GM23338 (cell line): ENCODE measurements around the gene VWCE.
"Not testable (repeated sequence)": the region's sequence is repeated elsewhere in the genome, so short reads cannot be mapped to it uniquely, and the experiment has no call there.

Experiments used
- CREB1 ChIP-seq: fragments of 250-450 bp; sonication (Bioruptor Pico); IDR thresholded peaks from 2 replicates; pipeline ENCODE4 v1.5.0; 2020; ENCODE audit warnings: low read depth, mild to moderate bottlenecking, moderate library complexity
- EZH2 ChIP-seq: fragments of 200-600 bp; sonication (generic); IDR thresholded peaks from one replicate; pipeline ENCODE4 v1.8.0; 2017; ENCODE audit warnings: antibody characterized with exemption, mild to moderate bottlenecking, low read depth; ENCODE audit not compliant: unreplicated experiment
- EZH2phosphoT487 ChIP-seq: fragments of 200-600 bp; sonication (generic); IDR thresholded peaks from one replicate; pipeline ENCODE4 v1.8.1; 2018; ENCODE audit warnings: antibody characterized with exemption; ENCODE audit not compliant: unreplicated experiment
- JUNB ChIP-seq: IDR thresholded peaks from one replicate; pipeline ENCODE4 v1.6.1; 2016; ENCODE audit warnings: antibody characterized with exemption; ENCODE audit not compliant: unreplicated experiment
- POLR2AphosphoS5 ChIP-seq: IDR thresholded peaks from 2 replicates; pipeline ENCODE4 v1.6.1; 2016; ENCODE audit warnings: antibody characterized with exemption, low read depth
- STAT1 ChIP-seq: IDR thresholded peaks from one replicate; pipeline ENCODE4 v1.6.1; 2016; ENCODE audit warnings: antibody characterized with exemption; ENCODE audit not compliant: unreplicated experiment
- TF ChIP-seq, protein P1 (sequence below), 2 experiments: fragments of 200-600 bp in 1 of 2; sonication (generic) in 1 of 2; conservative IDR thresholded peaks; 2 replicates each; pipeline versions ENCODE4 v1.5.1 to v1.6.1; 2016 to 2017; ENCODE audit warnings: antibody characterized with exemption in 2 of 2, low read depth in 2 of 2, mild to moderate bottlenecking in 2 of 2, moderate library complexity in 1 of 2
- TF ChIP-seq, protein P2 (sequence below): IDR thresholded peaks from one replicate; pipeline ENCODE4 v1.6.1; 2018; ENCODE audit warnings: antibody characterized with exemption; ENCODE audit not compliant: unreplicated experiment
- TF ChIP-seq, protein P3 (sequence below): IDR thresholded peaks from 2 replicates; pipeline ENCODE4 v1.6.1; 2016; ENCODE audit warnings: antibody characterized with exemption

DNA sequence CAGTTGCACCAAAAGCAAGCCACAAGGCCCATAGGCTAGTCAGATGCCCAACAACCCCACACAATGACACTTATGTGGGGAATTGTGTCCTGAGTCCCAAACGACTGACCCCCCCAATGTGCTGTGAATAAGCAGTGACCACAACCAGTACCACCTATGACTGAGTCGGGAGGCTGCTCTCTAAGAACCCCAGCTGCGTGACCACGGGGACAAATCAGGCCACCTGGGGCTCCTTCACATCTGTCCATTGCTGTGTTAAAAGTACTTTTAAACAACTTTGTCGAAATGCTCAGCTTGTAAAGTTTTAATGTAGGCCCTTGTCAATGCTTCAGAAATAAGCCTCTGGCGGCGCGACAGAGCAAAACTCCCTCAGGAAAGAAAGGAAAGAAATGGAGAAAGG, 54.8 kb downstream of the VWCE start:
- not testable (repeated sequence) for TF ChIP-seq POLR2AphosphoS5, EZH2phosphoT487, EZH2, JUNB, CREB1, STAT1
- TF ChIP-seq, protein P1, sequence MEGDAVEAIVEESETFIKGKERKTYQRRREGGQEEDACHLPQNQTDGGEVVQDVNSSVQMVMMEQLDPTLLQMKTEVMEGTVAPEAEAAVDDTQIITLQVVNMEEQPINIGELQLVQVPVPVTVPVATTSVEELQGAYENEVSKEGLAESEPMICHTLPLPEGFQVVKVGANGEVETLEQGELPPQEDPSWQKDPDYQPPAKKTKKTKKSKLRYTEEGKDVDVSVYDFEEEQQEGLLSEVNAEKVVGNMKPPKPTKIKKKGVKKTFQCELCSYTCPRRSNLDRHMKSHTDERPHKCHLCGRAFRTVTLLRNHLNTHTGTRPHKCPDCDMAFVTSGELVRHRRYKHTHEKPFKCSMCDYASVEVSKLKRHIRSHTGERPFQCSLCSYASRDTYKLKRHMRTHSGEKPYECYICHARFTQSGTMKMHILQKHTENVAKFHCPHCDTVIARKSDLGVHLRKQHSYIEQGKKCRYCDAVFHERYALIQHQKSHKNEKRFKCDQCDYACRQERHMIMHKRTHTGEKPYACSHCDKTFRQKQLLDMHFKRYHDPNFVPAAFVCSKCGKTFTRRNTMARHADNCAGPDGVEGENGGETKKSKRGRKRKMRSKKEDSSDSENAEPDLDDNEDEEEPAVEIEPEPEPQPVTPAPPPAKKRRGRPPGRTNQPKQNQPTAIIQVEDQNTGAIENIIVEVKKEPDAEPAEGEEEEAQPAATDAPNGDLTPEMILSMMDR (conservative IDR thresholded peaks at IDR 0.05; ENCODE audit: low read depth in 2 of 2) = not testable (repeated sequence)
- TF ChIP-seq, protein P2, sequence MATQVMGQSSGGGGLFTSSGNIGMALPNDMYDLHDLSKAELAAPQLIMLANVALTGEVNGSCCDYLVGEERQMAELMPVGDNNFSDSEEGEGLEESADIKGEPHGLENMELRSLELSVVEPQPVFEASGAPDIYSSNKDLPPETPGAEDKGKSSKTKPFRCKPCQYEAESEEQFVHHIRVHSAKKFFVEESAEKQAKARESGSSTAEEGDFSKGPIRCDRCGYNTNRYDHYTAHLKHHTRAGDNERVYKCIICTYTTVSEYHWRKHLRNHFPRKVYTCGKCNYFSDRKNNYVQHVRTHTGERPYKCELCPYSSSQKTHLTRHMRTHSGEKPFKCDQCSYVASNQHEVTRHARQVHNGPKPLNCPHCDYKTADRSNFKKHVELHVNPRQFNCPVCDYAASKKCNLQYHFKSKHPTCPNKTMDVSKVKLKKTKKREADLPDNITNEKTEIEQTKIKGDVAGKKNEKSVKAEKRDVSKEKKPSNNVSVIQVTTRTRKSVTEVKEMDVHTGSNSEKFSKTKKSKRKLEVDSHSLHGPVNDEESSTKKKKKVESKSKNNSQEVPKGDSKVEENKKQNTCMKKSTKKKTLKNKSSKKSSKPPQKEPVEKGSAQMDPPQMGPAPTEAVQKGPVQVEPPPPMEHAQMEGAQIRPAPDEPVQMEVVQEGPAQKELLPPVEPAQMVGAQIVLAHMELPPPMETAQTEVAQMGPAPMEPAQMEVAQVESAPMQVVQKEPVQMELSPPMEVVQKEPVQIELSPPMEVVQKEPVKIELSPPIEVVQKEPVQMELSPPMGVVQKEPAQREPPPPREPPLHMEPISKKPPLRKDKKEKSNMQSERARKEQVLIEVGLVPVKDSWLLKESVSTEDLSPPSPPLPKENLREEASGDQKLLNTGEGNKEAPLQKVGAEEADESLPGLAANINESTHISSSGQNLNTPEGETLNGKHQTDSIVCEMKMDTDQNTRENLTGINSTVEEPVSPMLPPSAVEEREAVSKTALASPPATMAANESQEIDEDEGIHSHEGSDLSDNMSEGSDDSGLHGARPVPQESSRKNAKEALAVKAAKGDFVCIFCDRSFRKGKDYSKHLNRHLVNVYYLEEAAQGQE = not testable (repeated sequence)
- TF ChIP-seq, protein P3, sequence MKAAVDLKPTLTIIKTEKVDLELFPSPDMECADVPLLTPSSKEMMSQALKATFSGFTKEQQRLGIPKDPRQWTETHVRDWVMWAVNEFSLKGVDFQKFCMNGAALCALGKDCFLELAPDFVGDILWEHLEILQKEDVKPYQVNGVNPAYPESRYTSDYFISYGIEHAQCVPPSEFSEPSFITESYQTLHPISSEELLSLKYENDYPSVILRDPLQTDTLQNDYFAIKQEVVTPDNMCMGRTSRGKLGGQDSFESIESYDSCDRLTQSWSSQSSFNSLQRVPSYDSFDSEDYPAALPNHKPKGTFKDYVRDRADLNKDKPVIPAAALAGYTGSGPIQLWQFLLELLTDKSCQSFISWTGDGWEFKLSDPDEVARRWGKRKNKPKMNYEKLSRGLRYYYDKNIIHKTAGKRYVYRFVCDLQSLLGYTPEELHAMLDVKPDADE = not testable (repeated sequence)
